ENCODE results near the gene TSGA10IP. TPM values are rescaled to one million over a fixed set of nuclear protein-coding genes. Genes with fewer than 3 reads are reported as not detected.

The TSGA10IP gene
- total RNA-seq, 1 experiment from 2014 or later, result not detected

DNA sequence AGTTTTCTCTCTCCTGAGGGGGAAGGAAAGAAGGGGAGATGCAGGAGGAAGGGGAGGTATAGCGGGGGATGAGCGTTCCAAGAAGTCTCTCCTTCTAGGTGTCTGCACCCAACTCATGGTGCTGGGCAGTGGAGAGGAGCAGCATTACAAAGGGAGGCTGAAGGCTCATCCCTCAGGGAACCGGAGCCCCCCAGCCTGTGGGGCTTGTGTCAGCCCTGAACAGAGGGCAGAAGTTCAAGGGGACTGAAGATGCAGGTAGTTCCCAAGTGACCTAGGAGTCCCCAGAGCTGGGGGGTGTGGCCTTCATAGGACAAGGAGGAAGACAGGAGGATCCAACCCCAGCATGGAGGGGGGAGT is 28.2 kb upstream of the TSGA10IP start:
- Mint-ChIP-seq H3K36me3 (ENCODE audit: insufficient read depth, unreplicated experiment) (peaks cover 15% of the 10 kb centered on the region), H3K9me3 (ENCODE audit: unreplicated experiment) (no peaks in the 10 kb centered on the region), H3K27me3 (ENCODE audit: insufficient read depth, unreplicated experiment) (no peaks in the 10 kb centered on the region), H3K4me3 (ENCODE audit: unreplicated experiment) (peak overlapping the region; percentile 68), H3K4me1 (ENCODE audit: low read depth, unreplicated experiment) (no peaks in the 10 kb centered on the region), H3K27ac (ENCODE audit: unreplicated experiment) (peak overlapping the region; percentile 68)
- ChIA-PET CTCF (interaction anchor here (1.6 kb wide), 1 partner anchor 29 kb away, joined by 8 read pairs; the partner anchor contains the start of gene FIBP), POLR2A (interaction anchor here (0.6 kb wide), 1 partner anchor 16 kb away, joined by 3 read pairs; no protein-coding TSS in a partner anchor)
- BruUV-seq (replicated peaks), result no TSS peak
- H3K4me3 ChIP-seq (ENCODE audit: low read depth, low read length), result no peak overlapping the region
- peaks cover 17% of the 10 kb centered on the region for H3K4me1 ChIP-seq
- H3K9me3 ChIP-seq, result no peaks in the 10 kb centered on the region
- no peak for DNase-seq
- H3K27me3 ChIP-seq (replicated peaks; ENCODE audit: control insufficient read depth, insufficient read depth, low read length), result no peaks in the 10 kb centered on the region
- TF ChIP-seq, protein P1, sequence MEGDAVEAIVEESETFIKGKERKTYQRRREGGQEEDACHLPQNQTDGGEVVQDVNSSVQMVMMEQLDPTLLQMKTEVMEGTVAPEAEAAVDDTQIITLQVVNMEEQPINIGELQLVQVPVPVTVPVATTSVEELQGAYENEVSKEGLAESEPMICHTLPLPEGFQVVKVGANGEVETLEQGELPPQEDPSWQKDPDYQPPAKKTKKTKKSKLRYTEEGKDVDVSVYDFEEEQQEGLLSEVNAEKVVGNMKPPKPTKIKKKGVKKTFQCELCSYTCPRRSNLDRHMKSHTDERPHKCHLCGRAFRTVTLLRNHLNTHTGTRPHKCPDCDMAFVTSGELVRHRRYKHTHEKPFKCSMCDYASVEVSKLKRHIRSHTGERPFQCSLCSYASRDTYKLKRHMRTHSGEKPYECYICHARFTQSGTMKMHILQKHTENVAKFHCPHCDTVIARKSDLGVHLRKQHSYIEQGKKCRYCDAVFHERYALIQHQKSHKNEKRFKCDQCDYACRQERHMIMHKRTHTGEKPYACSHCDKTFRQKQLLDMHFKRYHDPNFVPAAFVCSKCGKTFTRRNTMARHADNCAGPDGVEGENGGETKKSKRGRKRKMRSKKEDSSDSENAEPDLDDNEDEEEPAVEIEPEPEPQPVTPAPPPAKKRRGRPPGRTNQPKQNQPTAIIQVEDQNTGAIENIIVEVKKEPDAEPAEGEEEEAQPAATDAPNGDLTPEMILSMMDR (IDR thresholded peaks at IDR 0.05; ENCODE audit: insufficient read depth in 1 of 2, low read depth in 1 of 2, low read length in 1 of 2, severe bottlenecking in 1 of 2, unreplicated experiment in 1 of 2), result no peak
- intact Hi-C loops (cut with micrococcal nuclease; ENCODE audit: unreplicated experiment), result loop anchor here (5.0 kb wide), 1 partner anchor 45 kb away; the partner anchor contains the start of gene SART1
- no peaks in the 10 kb centered on the region; the same call in 1 of the 2 replicates for H3K36me3 ChIP-seq (ENCODE audit: control insufficient read depth, insufficient read depth, low read length)

DNA sequence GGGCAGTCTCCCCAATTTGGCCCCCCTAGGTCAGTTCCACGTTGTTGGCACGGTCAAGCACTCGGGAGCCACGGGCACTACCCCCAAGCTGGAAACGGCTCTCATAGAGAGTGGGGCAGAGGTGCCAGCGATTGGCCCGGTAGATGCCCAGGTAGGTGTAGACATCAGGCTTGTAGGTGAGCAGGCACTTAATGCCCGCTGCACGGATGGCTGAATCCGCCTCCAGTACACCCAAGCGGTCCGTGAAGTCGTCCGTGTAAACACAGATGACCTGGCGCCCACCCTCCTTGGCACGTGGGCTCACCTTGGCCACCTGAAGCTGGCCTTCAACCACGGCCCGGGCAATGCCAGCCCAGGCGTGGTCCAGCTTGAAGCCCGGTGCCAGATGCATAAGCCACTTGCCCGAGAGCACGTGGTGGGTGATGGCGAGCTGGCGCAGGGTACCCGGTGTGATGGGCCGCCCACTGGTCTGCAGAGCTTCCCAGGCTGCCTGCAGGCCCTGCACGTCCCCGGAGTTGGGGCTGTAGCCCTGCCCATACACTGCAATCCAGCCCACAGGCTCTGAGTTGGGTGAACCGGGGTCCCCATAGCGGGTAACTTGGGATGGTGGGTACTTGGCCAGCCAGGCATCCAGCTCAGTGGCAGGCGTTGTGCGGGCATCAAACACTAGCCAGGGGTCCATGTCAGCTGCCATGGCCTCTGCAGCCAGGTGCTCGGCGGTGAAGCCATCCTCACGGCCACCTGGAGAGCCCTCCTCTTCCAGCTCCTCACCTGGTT is 27.7 kb upstream of the TSGA10IP start:
- peak overlapping the region; percentile 84 for H3K4me3 ChIP-seq (ENCODE audit: low read depth, low read length)
- no peak for DNase-seq
- BruUV-seq (replicated peaks), result no TSS peak
- ChIA-PET CTCF (interaction anchor here (1.6 kb wide), 1 partner anchor 29 kb away, joined by 8 read pairs; the partner anchor contains the start of gene FIBP), POLR2A (interaction anchor here (0.5 to 0.6 kb wide), 2 partner anchors 16 to 29 kb away, joined by 3 to 5 read pairs; partner anchors contain the start of gene FIBP)
- no peaks in the 10 kb centered on the region for H3K27me3 ChIP-seq (replicated peaks; ENCODE audit: control insufficient read depth, insufficient read depth, low read length)
- Mint-ChIP-seq H3K9me3 (ENCODE audit: unreplicated experiment) (no peaks in the 10 kb centered on the region), H3K36me3 (ENCODE audit: insufficient read depth, unreplicated experiment) (peaks cover 19% of the 10 kb centered on the region), H3K27me3 (ENCODE audit: insufficient read depth, unreplicated experiment) (no peaks in the 10 kb centered on the region), H3K27ac (ENCODE audit: unreplicated experiment) (peak overlapping the region; percentile 68), H3K4me3 (ENCODE audit: unreplicated experiment) (peak overlapping the region; percentile 90), H3K4me1 (ENCODE audit: low read depth, unreplicated experiment) (no peaks in the 10 kb centered on the region)
- TF ChIP-seq, protein P1 (IDR thresholded peaks at IDR 0.05; ENCODE audit: insufficient read depth in 1 of 2, low read depth in 1 of 2, low read length in 1 of 2, severe bottlenecking in 1 of 2, unreplicated experiment in 1 of 2), result no peak
- H3K36me3 ChIP-seq (ENCODE audit: control insufficient read depth, insufficient read depth, low read length), result no peaks in the 10 kb centered on the region; the same call in 1 of the 2 replicates
- no peaks in the 10 kb centered on the region for H3K9me3 ChIP-seq
- peaks cover 15% of the 10 kb centered on the region for H3K4me1 ChIP-seq
- intact Hi-C loops (cut with micrococcal nuclease; ENCODE audit: unreplicated experiment), result loop anchor here (2.0 to 5.0 kb wide), 2 partner anchors 27 to 45 kb away; partner anchors contain the start of genes CCDC85B and SART1
